Ascending aorta (tissue), 2 donors: ENCODE results near the gene RAB1B. TPM values are rescaled to one million over a fixed set of nuclear protein-coding genes. Genes with fewer than 3 reads are reported as not detected.

Experiments
- DNase-seq, 2 donors: peaks; one replicate each; pipeline ENCODE4 v3.0.0-alpha.2; 2019; ENCODE audit warnings: low spot score in 2 of 2
- H3K27ac ChIP-seq, 2 donors: fragments of 200-600 bp; sonication (generic); one replicate each; pipeline ENCODE4 v1.5.1; 2016 to 2017; ENCODE audit warnings: mild to moderate bottlenecking in 1 of 2
- H3K27me3 ChIP-seq: fragments of 200-600 bp; sonication (generic); one replicate; pipeline ENCODE4 v1.5.1; 2017
- H3K36me3 ChIP-seq, 2 donors: fragments of 200-600 bp; sonication (generic); one replicate each; pipeline ENCODE4 v1.5.1; 2016
- H3K4me1 ChIP-seq, 2 donors: fragments of 200-600 bp; sonication (generic); one replicate each; pipeline ENCODE4 v1.5.1; 2016 to 2017; ENCODE audit warnings: mild to moderate bottlenecking in 1 of 2
- H3K4me3 ChIP-seq, 2 donors: fragments of 200-600 bp; sonication (generic); one replicate each; pipeline ENCODE4 v1.5.1; 2016 to 2017; ENCODE audit warnings: mild to moderate bottlenecking in 1 of 2
- H3K9me3 ChIP-seq, 2 donors: fragments of 200-600 bp; sonication (generic); one replicate each; pipeline ENCODE4 v1.5.1; 2016
- CTCF ChIP-seq, 3 experiments: fragments of 200-600 bp in 2 of 3; fragments of 450-650 bp in 1 of 3; sonication (generic) in 2 of 3; IDR thresholded peaks; one replicate each; pipeline ENCODE4 v1.5.1; 2016 to 2019; ENCODE audit warnings: antibody characterized with exemption in 3 of 3, mild to moderate bottlenecking in 1 of 3, moderate library complexity in 1 of 3
- intact Hi-C: fragments of 100-400 bp; cut with DNase I; formaldehyde crosslinking; loops from one replicate; pipeline ENCODE4 v1.15.1; 2023
- total RNA-seq: library from RNA; depleted of rRNA; stranded (reverse); fragments of >200 nt; gene quantifications from one replicate; pipeline ENCODE4 v1.1.0, GENCODE V29; 2016

RAB1B gene
- total RNA-seq, 1 donor from 2014 or later: 171 TPM

DNA sequence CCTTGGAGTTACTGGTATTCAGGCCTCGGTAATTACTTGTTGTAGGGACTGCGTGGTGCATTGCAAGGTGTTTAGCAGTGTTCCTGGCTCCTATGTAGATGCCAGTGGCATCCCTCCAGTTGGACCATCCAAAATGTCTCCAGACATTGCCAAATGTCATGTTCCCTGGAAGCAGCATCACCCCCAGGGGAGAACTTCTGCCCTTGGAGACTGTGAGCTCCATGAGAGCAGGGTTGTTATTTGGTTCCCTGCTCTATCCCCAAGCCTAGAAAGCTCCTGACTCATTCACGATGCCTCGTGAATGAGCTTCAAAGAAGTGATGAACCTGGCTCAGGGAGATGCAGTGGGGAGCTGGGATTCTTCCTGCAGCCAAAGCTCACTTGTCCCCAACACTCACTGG is 53.2 kb downstream of the RAB1B start:
- DNase-seq: no peak
- H3K27me3 ChIP-seq: no peaks in the 10 kb centered on the region
- H3K36me3 ChIP-seq: no peaks in the 10 kb centered on the region
- no peaks in the 10 kb centered on the region for H3K9me3 ChIP-seq
- intact Hi-C loops: no loop called here
- H3K27ac ChIP-seq: no peak overlapping the region
- no peak for TF ChIP-seq CTCF (IDR thresholded peaks at IDR 0.05)
- H3K4me1 ChIP-seq: peaks cover 14 to 19% of the 10 kb centered on the region in 2 donors
- H3K4me3 ChIP-seq: no peak overlapping the region

- no peak for DNase-seq
- no peaks in the 10 kb centered on the region for H3K9me3 ChIP-seq
- intact Hi-C loops: no loop called here
- H3K27ac ChIP-seq: no peak overlapping the region
- no peaks in the 10 kb centered on the region for H3K36me3 ChIP-seq
- H3K27me3 ChIP-seq: no peaks in the 10 kb centered on the region
- H3K4me1 ChIP-seq: peaks cover 7 to 8% of the 10 kb centered on the region in 2 donors
- no peak overlapping the region for H3K4me3 ChIP-seq
- TF ChIP-seq CTCF (IDR thresholded peaks at IDR 0.05): no peak
These were observed 54.4 kb downstream of the RAB1B start for GRCh38 chr11:66322732-66323427.

DNA sequence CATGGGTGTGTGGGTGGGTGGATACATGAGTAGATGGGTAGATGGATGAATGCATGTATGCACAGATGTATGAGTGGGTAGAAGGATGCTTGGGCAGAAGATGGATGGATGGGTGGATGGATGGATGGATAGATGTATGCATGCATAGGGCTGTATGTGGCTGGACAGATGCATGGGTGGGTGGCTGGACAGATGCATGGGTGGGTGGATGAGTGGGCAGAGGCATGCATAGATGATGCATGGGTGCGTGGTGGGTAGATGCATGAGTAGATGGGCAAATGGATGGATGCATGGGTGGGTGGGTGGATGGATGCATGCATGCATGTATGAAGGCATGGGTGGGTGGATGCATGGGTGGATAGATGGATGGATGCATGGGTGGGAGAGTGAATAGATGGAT is 55.2 kb downstream of the RAB1B start:
- Histone ChIP-seq H3K9me3 (no peaks in the 10 kb centered on the region), H3K36me3 (no peaks in the 10 kb centered on the region), H3K4me3 (no peak overlapping the region), H3K27ac (no peak overlapping the region), H3K27me3 (no peaks in the 10 kb centered on the region), H3K4me1 (peaks cover 3 to 13% of the 10 kb centered on the region in 2 donors)
- TF ChIP-seq CTCF (IDR thresholded peaks at IDR 0.05): no peak
- intact Hi-C loops: no loop called here
- no peak for DNase-seq

GRCh38 chr11:66324664-66325063 is 56.2 kb downstream of the RAB1B start:
- intact Hi-C loops: no loop called here
- no peak for DNase-seq
- H3K36me3 ChIP-seq: no peaks in the 10 kb centered on the region
- peaks cover 3 to 16% of the 10 kb centered on the region in 2 donors for H3K4me1 ChIP-seq
- TF ChIP-seq CTCF (IDR thresholded peaks at IDR 0.05): no peak
- no peak overlapping the region for H3K27ac ChIP-seq
- H3K9me3 ChIP-seq: no peaks in the 10 kb centered on the region
- no peaks in the 10 kb centered on the region for H3K27me3 ChIP-seq
- no peak overlapping the region for H3K4me3 ChIP-seq

DNA sequence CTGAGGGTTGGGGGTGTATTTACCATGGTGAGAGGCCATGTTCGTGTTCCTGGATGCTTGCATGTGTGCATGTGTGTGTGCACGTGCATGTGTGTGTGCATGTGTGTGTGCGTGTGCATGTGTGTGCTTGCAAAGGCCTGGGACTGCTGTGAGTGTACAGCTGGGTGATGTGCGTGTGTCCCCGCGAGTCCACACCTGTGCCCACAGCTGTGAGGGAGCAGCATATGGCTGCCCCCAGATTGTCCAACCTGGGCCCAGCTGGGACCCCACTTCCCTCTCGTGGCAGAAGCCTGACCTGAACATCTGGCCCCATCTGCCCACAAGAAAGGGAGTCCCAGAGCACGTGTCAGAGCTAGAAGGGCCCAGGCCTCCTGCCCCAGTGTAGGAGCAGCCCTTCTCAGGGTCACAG is 56.8 kb downstream of the RAB1B start:
- TF ChIP-seq CTCF (IDR thresholded peaks at IDR 0.05): no peak
- Histone ChIP-seq H3K4me3 (no peak overlapping the region), H3K27me3 (no peaks in the 10 kb centered on the region), H3K27ac (peak overlapping the region in 1 of 2 donors; percentile 51), H3K36me3 (no peaks in the 10 kb centered on the region), H3K9me3 (no peaks in the 10 kb centered on the region), H3K4me1 (peaks cover 3 to 16% of the 10 kb centered on the region in 2 donors)
- DNase-seq: no peak
- intact Hi-C loops: no loop called here
